Adrenal gland (tissue), 12 donors: Measurements from ENCODE around the gene SSTR3. TPM values are rescaled to one million over a fixed set of nuclear protein-coding genes. Genes with fewer than 3 reads are reported as not detected.

Experiments used
- DNase-seq, 7 donors: peaks; one replicate each; pipeline ENCODE4 v3.0.0-alpha.2; 2019 to 2020
- H3K27ac ChIP-seq, 5 donors: fragments of 200-600 bp; sonication (generic) in 4 of 5; 1 replicate in 3 of 5; 2 replicates in 2 of 5; pipeline versions ENCODE4 v1.5.1 to v1.8.0; 2016 to 2020; ENCODE audit warnings: mild to moderate bottlenecking in 1 of 5
- H3K27me3 ChIP-seq: fragments of 200-600 bp; 2 replicates; pipeline ENCODE4 v1.8.0; 2021
- H3K36me3 ChIP-seq, 2 donors: fragments of 200-600 bp; replicated peaks in 1 of 2; 1 replicate in 1 of 2; 2 replicates in 1 of 2; pipeline versions ENCODE4 v1.5.1 to v1.8.0; 2018 to 2022
- H3K4me1 ChIP-seq, 2 donors: fragments of 200-600 bp; replicated peaks in 1 of 2; 1 replicate in 1 of 2; 2 replicates in 1 of 2; pipeline versions ENCODE4 v1.5.1 to v1.8.0; 2018 to 2021
- H3K4me3 ChIP-seq, 4 donors: fragments of 200-600 bp; sonication (generic) in 3 of 4; one replicate each; pipeline ENCODE4 v1.5.1; 2016 to 2018
- H3K9me3 ChIP-seq, 3 donors: fragments of 200-600 bp; sonication (generic) in 1 of 3; replicated peaks in 1 of 3; 1 replicate in 2 of 3; 2 replicates in 1 of 3; pipeline versions ENCODE4 v1.5.1 to v1.8.0; 2016 to 2021
- CTCF ChIP-seq, 6 experiments: fragments of 450-650 bp in 4 of 6; fragments of 200-600 bp in 2 of 6; sonication (generic) in 1 of 6; IDR thresholded peaks; 1 replicate in 5 of 6; 2 replicates in 1 of 6; pipeline versions ENCODE4 v1.5.1 to v1.8.0; 2016 to 2021; ENCODE audit warnings: antibody characterized with exemption in 6 of 6, mild to moderate bottlenecking in 2 of 6, moderate library complexity in 1 of 6
- POLR2A ChIP-seq, 2 donors: fragments of 450-650 bp; IDR thresholded peaks; one replicate each; pipeline ENCODE4 v1.6.1; 2017; ENCODE audit warnings: antibody characterized with exemption in 2 of 2, mild to moderate bottlenecking in 2 of 2, moderate library complexity in 1 of 2
- WGBS, 4 donors: extraction: QIAGEN DNeasy Blood & Tissue Kit in 2 of 4; methylation state at CpG; one replicate each; pipeline versions ENCODE4 v1.1.5 to v1.1.7; 2013 to 2017; 5-methylcytosine and 5-hydroxymethylcytosine counted together
- intact Hi-C, 2 donors: fragments of 100-400 bp; cut with DNase I; formaldehyde crosslinking; loops; one replicate each; pipeline versions ENCODE4 v1.14.1 to v1.15.0; 2022 to 2023
- polyA plus RNA-seq, 3 donors: library from polyadenylated mRNA; stranded (reverse); fragments of 200-250 nt in 2 of 3; fragments of 350-450 nt in 1 of 3; fragmentation: Illumina TruSeq in 1 of 3; extraction: RNeasy Lipid Tissue Mini Kit (QIAGEN cat#74804) in 1 of 3; gene quantifications; one replicate each; pipeline ENCODE4 v1.2.3, GENCODE V29; 2013 to 2014
- total RNA-seq, 9 donors: library from RNA; depleted of rRNA in 4 of 9; stranded (reverse); fragments of >200 nt in 4 of 9; fragments of 120-200 nt in 1 of 9; fragmentation: NEBNext Ultra II Directional in 1 of 9; extraction: Animal tissue kit (Norgen Biotek cat#: 25700) in 1 of 9; gene quantifications; one replicate each; pipeline versions ENCODE4 v1.1.0 to v1.2.4, GENCODE V29; 2013 to 2023
- donor health status: healthy with polysubstance abuse.
- donor health status: Bipolar disorder and iron deficiency.
- donor health status: DM: yes; HTN: yes; CAD: no.
- donor health status: DM: no; HTN: no; CAD: no.
- donor health status: DM: no; HTN: no; CAD: no.
- donor health status: DM: yes; HTN: yes; CAD: no.

Gene SSTR3
- total and polyA plus RNA-seq, 12 donors: 0.28 to 2.0 (median 0.50) TPM; not detected in 1

GRCh38 chr22:37224757-37225420, 12.6 kb upstream of the SSTR3 start:
- TF ChIP-seq CTCF (IDR thresholded peaks at IDR 0.05) (no peak), POLR2A (IDR thresholded peaks at IDR 0.05) (no peak)
- intact Hi-C loops: no loop called here
- WGBS, 4 donors: 59 to 79% (median 74%) methylated on average over 8 of the region's 8 CpGs
- no peaks in the 10 kb centered on the region for H3K27me3 ChIP-seq
- H3K9me3 ChIP-seq: no peaks in the 10 kb centered on the region
- no peak overlapping the region for H3K4me3 ChIP-seq
- DNase-seq: no peak
- H3K36me3 ChIP-seq: no peaks in the 10 kb centered on the region
- H3K27ac ChIP-seq: no peak overlapping the region
- peaks cover 10 to 13% of the 10 kb centered on the region in 2 donors for H3K4me1 ChIP-seq

- H3K27ac ChIP-seq: no peak overlapping the region
- no peak overlapping the region for H3K4me3 ChIP-seq
- 61 to 76% (median 70%) methylated on average over 3 of the region's 3 CpGs for WGBS, 4 donors
- H3K27me3 ChIP-seq: no peaks in the 10 kb centered on the region
- H3K36me3 ChIP-seq: no peaks in the 10 kb centered on the region
- intact Hi-C loops: no loop called here
- H3K9me3 ChIP-seq: no peaks in the 10 kb centered on the region
- TF ChIP-seq POLR2A (IDR thresholded peaks at IDR 0.05): no peak
- TF ChIP-seq CTCF (IDR thresholded peaks at IDR 0.05): no peak
- DNase-seq: no peak
- H3K4me1 ChIP-seq: peaks cover 1 to 5% of the 10 kb centered on the region in 2 donors
Measured at GRCh38 chr22:37223965-37224551, 11.8 kb upstream of the SSTR3 start.

GRCh38 chr22:37222440-37222971, 10.2 kb upstream of the SSTR3 start:
- Histone ChIP-seq H3K4me3 (no peak overlapping the region), H3K27ac (no peak overlapping the region), H3K4me1 (no peaks in the 10 kb centered on the region), H3K9me3 (no peaks in the 10 kb centered on the region), H3K36me3 (no peaks in the 10 kb centered on the region), H3K27me3 (no peaks in the 10 kb centered on the region)
- TF ChIP-seq POLR2A (IDR thresholded peaks at IDR 0.05) (no peak), CTCF (IDR thresholded peaks at IDR 0.05) (no peak)
- DNase-seq: no peak
- 63 to 80% (median 79%) methylated on average over 7 to 8 of the region's 8 CpGs for WGBS, 4 donors
- intact Hi-C loops: no loop called here

- Histone ChIP-seq H3K27ac (no peak overlapping the region), H3K27me3 (no peaks in the 10 kb centered on the region), H3K4me3 (no peak overlapping the region), H3K9me3 (no peaks in the 10 kb centered on the region), H3K4me1 (no peaks in the 10 kb centered on the region), H3K36me3 (no peaks in the 10 kb centered on the region)
- no peak for DNase-seq
- intact Hi-C loops: no loop called here
- WGBS, 4 donors: 89 to 96% (median 94%) methylated on average over 9 to 10 of the region's 10 CpGs
- TF ChIP-seq POLR2A (IDR thresholded peaks at IDR 0.05): no peak
- TF ChIP-seq CTCF (IDR thresholded peaks at IDR 0.05): no peak
Measured at GRCh38 chr22:37221424-37222333, 9.4 kb upstream of the SSTR3 start.
